Esophagus squamous epithelium (tissue), 5 donors: Measurements from ENCODE around the gene MRPL37. TPM values are rescaled to one million over a fixed set of nuclear protein-coding genes. Genes with fewer than 3 reads are reported as not detected.

Experiments used
- DNase-seq: peaks from one replicate; lab custom pipeline; 2025; lab: John Stamatoyannopoulos, UW
- H3K27ac ChIP-seq, 4 donors: fragments of 200-600 bp; sonication (generic); one replicate each; pipeline ENCODE4 v1.5.1; 2016 to 2019; ENCODE audit warnings: mild to moderate bottlenecking in 1 of 4
- H3K27me3 ChIP-seq, 4 donors: fragments of 200-600 bp; sonication (generic); 1 replicate in 3 of 4; 2 replicates in 1 of 4; pipeline versions ENCODE4 v1.5.1 to v1.6.0; 2017 to 2021; ENCODE audit warnings: antibody characterized with exemption in 1 of 4
- H3K36me3 ChIP-seq, 3 donors: fragments of 200-600 bp; sonication (generic); one replicate each; pipeline ENCODE4 v1.5.1; 2016 to 2019
- H3K4me1 ChIP-seq, 3 donors: fragments of 200-600 bp; sonication (generic); one replicate each; pipeline ENCODE4 v1.5.1; 2017 to 2019
- H3K4me3 ChIP-seq, 4 donors: fragments of 200-600 bp; sonication (generic); 1 replicate in 3 of 4; 2 replicates in 1 of 4; pipeline ENCODE4 v1.5.1; 2016 to 2019; ENCODE audit warnings: mild to moderate bottlenecking in 2 of 4, moderate library complexity in 1 of 4
- H3K9me3 ChIP-seq, 3 donors: fragments of 200-600 bp; sonication (generic); one replicate each; pipeline ENCODE4 v1.5.1; 2016 to 2019
- POLR2A ChIP-seq, 4 donors: fragments of 450-650 bp; IDR thresholded peaks; one replicate each; pipeline ENCODE4 v1.6.1; 2017; ENCODE audit warnings: antibody characterized with exemption in 4 of 4, mild to moderate bottlenecking in 4 of 4, moderate library complexity in 3 of 4
- WGBS, 2 donors: methylation state at CpG; one replicate each; pipeline ENCODE4 v1.1.5; 2018; 5-methylcytosine and 5-hydroxymethylcytosine counted together
- intact Hi-C: fragments of 100-400 bp; cut with DNase I; formaldehyde crosslinking; loops from one replicate; pipeline ENCODE4 v1.15.0; 2022
- total RNA-seq, 4 donors: library from RNA; depleted of rRNA; stranded (reverse); fragments of >200 nt; gene quantifications; one replicate each; pipeline ENCODE4 v1.1.0, GENCODE V29; 2016
- TF ChIP-seq, protein P1 (sequence below), 6 experiments: fragments of 450-650 bp in 4 of 6; fragments of 200-600 bp in 2 of 6; sonication (generic) in 2 of 6; IDR thresholded peaks; one replicate each; pipeline ENCODE4 v1.5.1; 2016 to 2019; ENCODE audit warnings: antibody characterized with exemption in 6 of 6, mild to moderate bottlenecking in 4 of 6, moderate library complexity in 4 of 6
- donor health status: DM: yes; HTN: yes; CAD: no.

The MRPL37 gene
- total RNA-seq, 4 donors from 2014 or later = 63.1 to 101 (median 79.3) TPM

DNA sequence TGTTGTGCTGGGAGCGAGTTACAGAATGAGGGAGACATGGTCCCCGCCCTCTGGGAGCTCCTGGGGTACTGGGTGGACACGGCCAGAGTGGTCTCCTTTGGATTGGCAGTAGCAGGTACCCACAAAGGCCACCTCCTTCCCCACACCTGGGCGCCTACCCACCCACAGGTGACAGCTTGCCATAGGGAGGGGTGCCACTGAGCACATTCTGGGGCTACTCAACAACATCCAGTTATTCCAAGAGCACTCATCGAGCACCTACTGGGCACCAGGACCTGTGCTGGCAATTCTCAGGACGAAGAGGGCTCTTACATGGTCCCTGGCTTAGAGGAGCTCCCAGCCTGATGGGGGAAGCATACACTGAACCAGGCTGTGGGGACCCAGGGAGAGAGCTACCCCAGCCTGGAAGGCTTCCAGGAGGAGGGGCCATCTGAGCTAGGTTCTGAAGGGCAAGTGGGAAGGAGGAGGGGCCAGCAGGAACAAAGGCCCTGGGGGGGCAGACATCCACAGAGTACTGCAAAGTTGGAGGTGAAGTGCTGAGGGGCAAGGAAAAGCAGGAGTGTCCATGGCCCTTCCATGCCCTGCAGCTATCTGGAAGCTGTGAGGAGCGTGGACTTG lies 22.0 kb downstream of the MRPL37 start:
- Histone ChIP-seq H3K4me3 (no peak overlapping the region), H3K4me1 (peaks cover 11 to 35% (median 17%) of the 10 kb centered on the region in 3 donors), H3K36me3 (peaks cover 6 to 62% (median 12%) of the 10 kb centered on the region in 3 donors), H3K27ac (no peak overlapping the region), H3K9me3 (no peaks in the 10 kb centered on the region), H3K27me3 (no peaks in the 10 kb centered on the region)
- TF ChIP-seq, protein P1, sequence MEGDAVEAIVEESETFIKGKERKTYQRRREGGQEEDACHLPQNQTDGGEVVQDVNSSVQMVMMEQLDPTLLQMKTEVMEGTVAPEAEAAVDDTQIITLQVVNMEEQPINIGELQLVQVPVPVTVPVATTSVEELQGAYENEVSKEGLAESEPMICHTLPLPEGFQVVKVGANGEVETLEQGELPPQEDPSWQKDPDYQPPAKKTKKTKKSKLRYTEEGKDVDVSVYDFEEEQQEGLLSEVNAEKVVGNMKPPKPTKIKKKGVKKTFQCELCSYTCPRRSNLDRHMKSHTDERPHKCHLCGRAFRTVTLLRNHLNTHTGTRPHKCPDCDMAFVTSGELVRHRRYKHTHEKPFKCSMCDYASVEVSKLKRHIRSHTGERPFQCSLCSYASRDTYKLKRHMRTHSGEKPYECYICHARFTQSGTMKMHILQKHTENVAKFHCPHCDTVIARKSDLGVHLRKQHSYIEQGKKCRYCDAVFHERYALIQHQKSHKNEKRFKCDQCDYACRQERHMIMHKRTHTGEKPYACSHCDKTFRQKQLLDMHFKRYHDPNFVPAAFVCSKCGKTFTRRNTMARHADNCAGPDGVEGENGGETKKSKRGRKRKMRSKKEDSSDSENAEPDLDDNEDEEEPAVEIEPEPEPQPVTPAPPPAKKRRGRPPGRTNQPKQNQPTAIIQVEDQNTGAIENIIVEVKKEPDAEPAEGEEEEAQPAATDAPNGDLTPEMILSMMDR (IDR thresholded peaks at IDR 0.05) = no peak
- no peak for TF ChIP-seq POLR2A (IDR thresholded peaks at IDR 0.05)
- DNase-seq = no peak
- 93 to 94% methylated on average over 3 of the region's 7 CpGs for WGBS, 2 donors
- intact Hi-C loops = no loop called here

DNA sequence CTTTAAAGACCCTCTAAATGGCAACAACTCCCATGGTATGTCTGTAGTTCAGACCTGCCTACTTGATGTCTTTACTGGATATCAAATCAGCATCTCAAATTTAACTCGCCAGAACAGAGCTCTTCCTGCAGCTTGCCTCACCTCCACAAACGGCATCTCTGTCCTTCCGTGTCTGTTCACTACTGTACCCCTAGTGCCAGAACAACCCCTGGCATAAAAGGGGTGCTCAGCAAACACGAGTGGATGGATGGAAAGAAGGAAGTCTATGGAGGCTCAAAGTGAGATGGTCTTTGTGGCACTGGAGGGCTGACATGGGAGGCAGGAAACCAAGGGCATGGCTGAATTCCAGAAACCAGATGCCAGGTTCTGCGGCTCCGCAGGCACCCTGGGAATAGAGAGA lies 22.7 kb downstream of the MRPL37 start:
- Histone ChIP-seq H3K4me1 (peaks cover 14 to 42% (median 20%) of the 10 kb centered on the region in 3 donors), H3K27me3 (no peaks in the 10 kb centered on the region), H3K36me3 (peaks cover 0 to 61% (median 5%) of the 10 kb centered on the region in 3 donors), H3K4me3 (no peak overlapping the region), H3K27ac (no peak overlapping the region), H3K9me3 (no peaks in the 10 kb centered on the region)
- DNase-seq = no peak
- TF ChIP-seq POLR2A (IDR thresholded peaks at IDR 0.05) = no peak
- TF ChIP-seq, protein P1 (IDR thresholded peaks at IDR 0.05) = no peak
- intact Hi-C loops = no loop called here
- 65 to 77% methylated on average over 3 to 6 of the region's 6 CpGs for WGBS, 2 donors

DNA sequence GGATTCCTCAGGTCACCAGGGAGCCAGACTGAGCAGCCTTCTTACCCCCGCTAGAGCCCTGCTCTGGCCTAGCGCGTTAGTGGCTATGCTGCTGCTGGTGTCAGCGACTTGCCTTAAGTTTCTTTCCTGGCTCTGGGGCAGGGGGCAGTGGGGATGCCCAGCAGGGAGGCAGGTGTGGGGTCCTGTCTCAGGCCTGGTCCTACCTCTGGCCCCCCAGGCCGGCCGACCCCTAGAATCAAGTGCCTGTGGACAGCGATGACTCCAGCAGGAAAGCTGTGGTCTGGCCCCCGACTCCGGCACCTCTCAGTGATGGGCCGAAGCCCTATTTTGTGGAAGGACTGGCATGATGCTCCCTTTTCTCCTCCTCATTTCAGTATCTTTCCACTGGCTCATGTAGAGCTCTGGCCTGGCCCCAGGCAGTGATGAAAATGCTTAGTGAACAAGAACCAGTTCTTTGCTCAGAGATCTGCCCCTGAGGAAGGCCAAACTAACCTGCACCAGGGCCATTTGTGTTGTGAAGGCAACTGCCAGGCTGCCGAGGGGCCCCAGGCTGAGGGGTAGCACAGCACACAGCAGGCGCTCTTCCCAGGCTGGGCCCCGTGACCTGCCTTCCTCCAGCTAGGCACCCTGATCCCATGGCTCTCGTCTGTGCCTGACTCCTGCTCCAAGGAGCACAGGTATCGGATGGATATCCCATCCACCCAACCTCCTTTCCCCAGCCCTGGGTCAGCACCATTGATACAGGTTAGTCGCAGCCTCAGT lies 23.7 kb downstream of the MRPL37 start:
- TF ChIP-seq, protein P1 (IDR thresholded peaks at IDR 0.05) = no peak
- no peak for TF ChIP-seq POLR2A (IDR thresholded peaks at IDR 0.05)
- no peak overlapping the region for H3K27ac ChIP-seq
- H3K4me3 ChIP-seq = no peak overlapping the region
- intact Hi-C loops = no loop called here
- peaks cover 15 to 44% (median 20%) of the 10 kb centered on the region in 3 donors for H3K4me1 ChIP-seq
- DNase-seq = no peak
- no peaks in the 10 kb centered on the region for H3K27me3 ChIP-seq
- peaks cover 0 to 61% (median 3%) of the 10 kb centered on the region in 3 donors for H3K36me3 ChIP-seq
- 91 to 100% methylated on average over 1 to 5 of the region's 16 CpGs for WGBS, 2 donors
- no peaks in the 10 kb centered on the region for H3K9me3 ChIP-seq

DNA sequence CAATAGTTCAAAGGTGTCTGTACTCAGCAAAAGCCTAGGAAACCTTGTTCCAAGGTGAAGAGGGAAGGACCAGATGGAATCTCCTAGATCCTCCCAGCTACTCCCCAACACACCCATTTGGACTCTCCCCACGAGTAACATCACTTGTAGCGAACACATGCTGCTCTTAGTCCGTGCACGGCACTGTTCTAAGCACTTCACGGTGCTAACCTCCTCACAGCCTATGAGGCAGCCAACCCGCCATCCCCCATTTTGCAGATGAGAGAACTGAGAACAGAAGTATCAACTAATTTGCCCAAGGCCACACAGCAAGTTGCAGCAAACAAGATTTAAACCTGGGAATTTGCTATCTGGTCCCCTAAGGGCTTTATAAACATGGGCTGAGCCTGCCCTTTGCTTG lies 24.3 kb downstream of the MRPL37 start:
- Histone ChIP-seq H3K9me3 (no peaks in the 10 kb centered on the region), H3K4me3 (no peak overlapping the region), H3K27ac (no peak overlapping the region), H3K27me3 (no peaks in the 10 kb centered on the region), H3K4me1 (peaks cover 9 to 44% (median 17%) of the 10 kb centered on the region in 3 donors), H3K36me3 (peaks cover 0 to 62% (median 3%) of the 10 kb centered on the region in 3 donors)
- DNase-seq = no peak
- WGBS, 2 donors = 60 to 89% methylated on average over 1 to 6 of the region's 6 CpGs
- intact Hi-C loops = no loop called here
- no peak for TF ChIP-seq POLR2A (IDR thresholded peaks at IDR 0.05)
- TF ChIP-seq, protein P1 (IDR thresholded peaks at IDR 0.05) = no peak

DNA sequence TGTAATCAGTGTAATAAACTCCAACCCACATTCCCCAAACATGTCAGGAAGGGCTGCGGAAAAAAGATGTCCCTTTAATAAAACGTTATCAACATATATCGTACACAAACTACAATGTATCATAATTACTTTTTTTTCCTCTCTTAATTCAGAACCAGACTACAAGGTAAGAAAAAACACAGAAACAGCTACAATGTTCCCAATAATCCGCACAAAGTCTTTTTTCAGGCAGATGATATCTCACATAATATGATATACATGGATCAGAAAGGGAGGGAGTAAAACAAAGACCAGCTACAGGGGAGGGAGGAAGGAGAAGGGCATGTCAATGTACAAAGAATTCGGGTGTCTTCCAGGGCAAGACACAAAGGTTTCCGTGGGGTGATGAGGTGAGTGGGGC lies 25.4 kb downstream of the MRPL37 start:
- H3K4me3 ChIP-seq = no peak overlapping the region
- no peaks in the 10 kb centered on the region for H3K9me3 ChIP-seq
- no peak for DNase-seq
- no peak overlapping the region for H3K27ac ChIP-seq
- H3K36me3 ChIP-seq = peaks cover 0 to 53% (median 3%) of the 10 kb centered on the region in 3 donors
- WGBS, 2 donors = 82 to 91% methylated on average over 6 of the region's 6 CpGs
- H3K27me3 ChIP-seq = no peaks in the 10 kb centered on the region
- H3K4me1 ChIP-seq = peaks cover 5 to 41% (median 8%) of the 10 kb centered on the region in 3 donors
- intact Hi-C loops = no loop called here
- TF ChIP-seq, protein P1 (IDR thresholded peaks at IDR 0.05) = no peak
- no peak for TF ChIP-seq POLR2A (IDR thresholded peaks at IDR 0.05)
